ENCODE results near the gene KREMEN2. TPM values are rescaled to one million over a fixed set of nuclear protein-coding genes. Genes with fewer than 3 reads are reported as not detected.

The KREMEN2 gene
- total and polyA plus RNA-seq, 2 donors (not counting 3 experiments of a cell fraction or from before 2014, with no cell fraction given), result not detected

DNA sequence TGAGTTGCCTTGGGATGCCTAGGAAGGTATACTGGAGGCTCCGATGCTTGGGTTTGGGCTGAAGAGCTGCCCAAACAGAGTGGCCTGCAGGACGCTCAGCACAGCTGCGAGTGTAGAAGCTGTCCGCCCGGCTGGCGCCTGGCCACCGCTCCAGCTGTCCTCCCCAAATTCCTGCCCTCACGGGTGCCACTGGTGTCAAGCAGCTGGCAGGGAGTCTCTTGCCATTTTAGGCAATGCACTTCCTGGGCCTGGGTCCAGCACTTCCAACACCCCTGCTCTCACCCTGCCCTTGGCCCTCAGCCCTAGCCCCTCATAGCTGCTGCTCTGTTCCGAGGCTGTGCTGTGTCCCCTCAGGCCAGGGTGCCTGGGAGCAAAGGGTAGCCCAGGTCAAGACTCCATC, 21.4 kb downstream of the KREMEN2 start:
- Histone ChIP-seq H3K4me1 (ENCODE audit: control insufficient read depth, extremely low read depth, insufficient read depth, low read length) (peaks cover 5% of the 10 kb centered on the region), H3K9me1 (replicated peaks; ENCODE audit: control insufficient read depth, extremely low read depth, insufficient read depth, low read length) (no peaks in the 10 kb centered on the region), H3K36me3 (ENCODE audit: control insufficient read depth in 2 of 2, extremely low read depth in 1 of 2, insufficient read depth in 2 of 2, low read length in 2 of 2) (no peaks in the 10 kb centered on the region), H2AFZ (ENCODE audit: low read depth, low read length) (no peak overlapping the region), H3K4me3 (replicated peaks in 1 of 3; ENCODE audit: insufficient read depth in 1 of 3, low read depth in 1 of 3, low read length in 3 of 3) (no peak overlapping the region), H3K9me3 (replicated peaks; ENCODE audit: control insufficient read depth, insufficient read depth, low read length) (no peaks in the 10 kb centered on the region), H4K20me1 (replicated peaks; ENCODE audit: control insufficient read depth, extremely low read depth, insufficient read depth, low read length) (no peaks in the 10 kb centered on the region), H3K9ac (replicated peaks; ENCODE audit: extremely low read depth, insufficient read depth, low read length) (no peak overlapping the region), H3K4me2 (ENCODE audit: insufficient read depth, low read length) (no peak overlapping the region), H3K79me2 (ENCODE audit: control insufficient read depth, insufficient read depth, low read length) (no peaks in the 10 kb centered on the region), H3K27ac (ENCODE audit: insufficient read depth, low read depth, low read length) (no peak overlapping the region), H3K27me3 (ENCODE audit: control insufficient read depth in 2 of 2, insufficient read depth in 2 of 2, low read length in 2 of 2) (peaks cover 0 to 5% of the 10 kb centered on the region in 2 experiments)
- BruUV-seq (replicated peaks), result no TSS peak
- no peak for TF ChIP-seq JUN (IDR thresholded peaks at IDR 0.05; ENCODE audit: borderline replicate concordance, insufficient read depth, insufficient read length, low read depth)
- TF ChIP-seq POLR2AphosphoS5 (IDR thresholded peaks at IDR 0.05; ENCODE audit: insufficient read depth, low read depth, low read length), result no peak
- no peak for TF ChIP-seq FOS (IDR thresholded peaks at IDR 0.05; ENCODE audit: borderline replicate concordance, insufficient read depth, low read length)
- no peak for TF ChIP-seq POLR2A (IDR thresholded peaks at IDR 0.05; ENCODE audit: low read depth, low read length)
- no peak for TF ChIP-seq GATA2 (IDR thresholded peaks at IDR 0.05; ENCODE audit: insufficient read depth, insufficient read length, low read depth, low read length)
- TF ChIP-seq MYC (IDR thresholded peaks at IDR 0.05; ENCODE audit: low read depth, low read length), result no peak
- TF ChIP-seq, protein P1, sequence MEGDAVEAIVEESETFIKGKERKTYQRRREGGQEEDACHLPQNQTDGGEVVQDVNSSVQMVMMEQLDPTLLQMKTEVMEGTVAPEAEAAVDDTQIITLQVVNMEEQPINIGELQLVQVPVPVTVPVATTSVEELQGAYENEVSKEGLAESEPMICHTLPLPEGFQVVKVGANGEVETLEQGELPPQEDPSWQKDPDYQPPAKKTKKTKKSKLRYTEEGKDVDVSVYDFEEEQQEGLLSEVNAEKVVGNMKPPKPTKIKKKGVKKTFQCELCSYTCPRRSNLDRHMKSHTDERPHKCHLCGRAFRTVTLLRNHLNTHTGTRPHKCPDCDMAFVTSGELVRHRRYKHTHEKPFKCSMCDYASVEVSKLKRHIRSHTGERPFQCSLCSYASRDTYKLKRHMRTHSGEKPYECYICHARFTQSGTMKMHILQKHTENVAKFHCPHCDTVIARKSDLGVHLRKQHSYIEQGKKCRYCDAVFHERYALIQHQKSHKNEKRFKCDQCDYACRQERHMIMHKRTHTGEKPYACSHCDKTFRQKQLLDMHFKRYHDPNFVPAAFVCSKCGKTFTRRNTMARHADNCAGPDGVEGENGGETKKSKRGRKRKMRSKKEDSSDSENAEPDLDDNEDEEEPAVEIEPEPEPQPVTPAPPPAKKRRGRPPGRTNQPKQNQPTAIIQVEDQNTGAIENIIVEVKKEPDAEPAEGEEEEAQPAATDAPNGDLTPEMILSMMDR (IDR thresholded peaks at IDR 0.05; ENCODE audit: extremely low read depth in 1 of 2, insufficient read depth in 1 of 2, low read depth in 1 of 2, low read length in 2 of 2), result no peak
- TF ChIP-seq, protein P2, sequence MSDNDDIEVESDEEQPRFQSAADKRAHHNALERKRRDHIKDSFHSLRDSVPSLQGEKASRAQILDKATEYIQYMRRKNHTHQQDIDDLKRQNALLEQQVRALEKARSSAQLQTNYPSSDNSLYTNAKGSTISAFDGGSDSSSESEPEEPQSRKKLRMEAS (IDR thresholded peaks at IDR 0.05; ENCODE audit: insufficient read depth, insufficient read length), result no peak
- no peak for TF ChIP-seq EZH2 (IDR thresholded peaks at IDR 0.05; ENCODE audit: borderline replicate concordance, low read depth, low read length, severe bottlenecking)
- CTCF ChIA-PET, result interaction anchor here (1.4 kb wide), 1 partner anchor 43 kb away, joined by 3 read pairs; no protein-coding TSS in a partner anchor
- FAIRE-seq, result no peak
- intact Hi-C loops (cut with micrococcal nuclease) (no loop called here), dilution Hi-C loops (cut with MboI; ENCODE audit: extremely low pct_ligation_motif_present, low sequenced_read_pairs) (no loop called here)
- DNase-seq (ENCODE audit: low read depth, low spot score), result no peak
- POLR2A ChIA-PET, result no interaction called here

Measured in endothelial cell of umbilical vein (primary cell).